Muscle of arm (tissue), 12 donors: ENCODE measurements around the gene GJA3. TPM values are rescaled to one million over a fixed set of nuclear protein-coding genes. Genes with fewer than 3 reads are reported as not detected.
"Not testable (repeated sequence)": the region's sequence is repeated elsewhere in the genome, so short reads cannot be mapped to it uniquely, and the experiment has no call there.

Experiments used
- DNase-seq: peaks from one replicate; pipeline ENCODE4 v3.0.0-alpha.2; 2013
- polyA plus RNA-seq, 12 donors: library from polyadenylated mRNA; unstranded; fragments of 120-200 nt; gene quantifications; one replicate each; pipeline ENCODE4 v1.2.1, GENCODE V29; 2013; ENCODE audit not compliant: insufficient read length in 12 of 12

The GJA3 gene
- polyA plus RNA-seq, 12 donors, result 1.8 to 5.6 (median 3.7) TPM; not detected in 1

DNA sequence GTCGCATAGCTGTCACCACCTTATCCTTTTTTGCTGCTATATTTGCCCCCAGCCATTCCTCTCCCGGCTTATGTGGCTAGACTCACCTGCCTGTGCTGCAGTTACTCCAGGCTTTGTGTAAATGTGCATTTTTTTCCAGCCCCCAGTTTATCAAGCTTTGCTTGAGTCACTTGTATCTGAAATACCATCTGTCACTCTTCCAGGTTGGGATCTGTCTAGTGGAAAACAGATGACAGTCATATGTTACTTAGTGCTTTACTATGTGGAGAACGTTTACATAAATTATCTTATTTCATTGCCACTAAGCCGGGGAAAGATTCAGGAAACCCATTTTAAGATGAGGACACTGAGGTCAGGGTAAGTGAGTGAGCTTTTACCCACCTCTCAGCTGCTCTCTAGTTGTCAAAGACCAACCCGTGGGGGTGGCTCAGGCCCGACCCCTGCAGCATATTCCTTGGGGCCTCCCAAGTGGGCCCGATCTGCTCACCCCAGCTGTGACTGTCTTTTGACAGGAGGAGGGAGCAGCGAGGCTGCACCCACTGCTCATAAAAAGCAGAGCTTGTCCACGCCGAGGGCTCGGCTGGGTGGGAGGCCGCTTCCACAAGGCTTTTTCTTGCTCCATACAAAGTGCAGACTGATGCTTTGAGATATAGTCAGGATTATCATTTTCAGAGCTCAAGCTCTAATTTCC is 24.7 kb upstream of the GJA3 start:
- no peak for DNase-seq

- DNase-seq, result peak; percentile 70
Measured at GRCh38 chr13:20182231-20182846, 21.5 kb upstream of the GJA3 start.

- DNase-seq, result no peak
Measured at GRCh38 chr13:20181188-20181587, 20.3 kb upstream of the GJA3 start.

DNA sequence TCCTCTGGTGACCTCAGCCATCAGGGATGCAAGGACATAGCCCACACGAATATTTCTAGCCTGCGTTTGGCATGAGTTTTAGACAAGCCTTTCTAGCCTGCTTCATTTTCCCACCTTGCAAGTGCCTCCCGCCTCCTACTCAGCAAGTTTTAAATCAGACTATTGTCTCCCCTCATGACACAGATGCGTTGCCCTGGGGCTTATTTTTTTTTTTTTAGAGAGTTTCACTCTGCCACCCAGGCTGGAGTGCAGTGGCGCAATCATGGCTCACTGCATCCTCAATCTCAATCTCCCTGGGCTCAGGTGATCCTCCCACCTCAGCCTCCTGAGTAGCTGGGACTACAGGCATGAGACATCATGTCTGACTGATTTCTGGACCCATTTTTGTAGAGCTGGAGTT is 17.3 kb upstream of the GJA3 start:
- no peak for DNase-seq

DNA sequence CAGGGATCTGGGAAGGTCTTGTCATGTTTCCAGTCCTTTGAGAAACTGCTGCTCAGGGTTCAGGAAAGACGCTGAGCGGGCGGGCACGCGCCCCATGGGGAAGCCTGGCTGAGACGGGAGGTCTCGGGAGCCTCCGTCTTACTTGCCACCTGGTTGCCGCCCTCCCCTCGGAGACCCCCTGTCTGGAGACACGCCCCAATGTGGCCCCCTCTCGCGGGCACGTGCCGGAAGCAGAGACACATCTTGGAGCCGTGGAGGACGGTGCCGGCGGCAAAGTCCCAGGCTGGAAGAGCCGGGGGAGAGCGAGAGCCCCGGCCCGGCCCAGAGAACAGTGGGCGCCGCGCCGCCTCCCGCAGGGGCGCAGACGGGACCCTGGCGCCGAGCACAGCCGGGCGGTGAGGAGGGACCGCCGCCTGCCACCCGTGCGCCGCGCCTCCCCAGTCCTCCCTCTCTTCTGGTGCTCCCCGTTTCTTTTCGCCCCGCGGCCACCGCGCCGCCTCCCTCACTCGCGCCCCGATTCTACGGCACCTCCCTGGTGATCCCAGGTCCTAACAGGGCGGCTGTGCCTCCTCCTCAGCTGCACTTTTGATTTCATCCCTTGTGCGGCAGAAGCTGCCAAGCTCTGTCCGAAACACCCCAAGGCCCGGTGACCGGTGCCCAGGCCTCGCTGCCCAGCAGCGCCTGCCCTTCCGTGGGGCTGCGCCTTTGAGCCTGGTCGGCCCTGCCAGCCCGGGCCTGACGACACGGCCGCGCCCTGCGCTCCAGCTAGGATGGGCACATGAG is 16.4 kb upstream of the GJA3 start:
- no peak for DNase-seq

GRCh38 chr13:20175907-20176652 is 15.2 kb upstream of the GJA3 start:
- no peak for DNase-seq

DNA sequence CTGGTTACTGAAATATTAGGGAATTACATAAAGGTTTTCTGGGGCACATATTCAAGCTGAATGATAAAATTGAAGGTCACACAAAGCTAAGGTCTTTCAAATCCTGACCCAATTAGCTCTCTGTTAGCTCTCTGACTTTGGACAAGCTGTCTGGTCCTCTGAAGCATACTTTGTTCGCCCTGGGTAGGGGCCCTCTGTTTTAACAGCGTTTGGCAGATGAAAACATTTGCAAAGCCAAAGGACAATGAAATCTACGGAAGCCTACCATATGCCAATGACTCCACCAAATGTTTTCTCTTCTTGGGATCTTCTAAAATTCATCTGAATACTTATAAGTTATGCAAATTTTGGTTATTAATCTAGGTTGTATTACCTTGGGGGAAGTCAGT is 14.5 kb upstream of the GJA3 start:
- DNase-seq, result no peak

DNA sequence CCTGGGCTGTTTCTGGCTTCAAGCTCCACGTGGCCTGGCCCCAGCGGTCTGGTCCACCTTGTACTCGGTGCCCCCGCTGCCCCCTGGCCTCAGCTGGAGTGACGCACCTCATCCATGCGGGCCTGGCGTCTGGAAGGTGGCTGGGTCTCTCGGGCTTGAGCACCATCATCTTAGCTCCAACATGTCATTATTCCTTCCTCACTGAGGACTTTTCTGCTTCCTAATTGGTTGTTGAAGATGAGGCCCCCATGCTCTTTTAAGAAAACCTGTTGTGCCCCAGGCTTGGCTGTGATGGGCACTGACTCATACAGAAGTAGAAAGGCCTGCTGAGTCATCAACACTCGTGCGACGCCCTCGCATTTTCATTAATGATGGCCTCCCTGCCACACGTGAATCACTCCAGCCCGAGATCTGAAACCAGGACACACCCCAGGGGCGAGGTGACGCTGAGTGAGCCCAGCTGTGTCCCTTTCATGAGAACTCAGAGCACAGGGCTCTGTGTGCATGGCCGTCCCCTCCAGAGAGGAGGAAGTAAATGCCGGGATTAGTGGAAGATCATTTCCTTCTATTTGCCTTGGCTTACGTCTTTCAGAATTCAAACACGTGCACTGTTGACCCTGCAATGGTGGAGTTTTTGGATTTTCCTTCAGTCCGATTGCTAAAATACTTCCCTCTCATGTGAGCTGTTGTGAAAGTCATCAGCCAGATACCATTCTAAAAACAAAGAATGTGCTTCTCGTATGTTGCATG is 14.0 kb upstream of the GJA3 start:
- no peak for DNase-seq

DNA sequence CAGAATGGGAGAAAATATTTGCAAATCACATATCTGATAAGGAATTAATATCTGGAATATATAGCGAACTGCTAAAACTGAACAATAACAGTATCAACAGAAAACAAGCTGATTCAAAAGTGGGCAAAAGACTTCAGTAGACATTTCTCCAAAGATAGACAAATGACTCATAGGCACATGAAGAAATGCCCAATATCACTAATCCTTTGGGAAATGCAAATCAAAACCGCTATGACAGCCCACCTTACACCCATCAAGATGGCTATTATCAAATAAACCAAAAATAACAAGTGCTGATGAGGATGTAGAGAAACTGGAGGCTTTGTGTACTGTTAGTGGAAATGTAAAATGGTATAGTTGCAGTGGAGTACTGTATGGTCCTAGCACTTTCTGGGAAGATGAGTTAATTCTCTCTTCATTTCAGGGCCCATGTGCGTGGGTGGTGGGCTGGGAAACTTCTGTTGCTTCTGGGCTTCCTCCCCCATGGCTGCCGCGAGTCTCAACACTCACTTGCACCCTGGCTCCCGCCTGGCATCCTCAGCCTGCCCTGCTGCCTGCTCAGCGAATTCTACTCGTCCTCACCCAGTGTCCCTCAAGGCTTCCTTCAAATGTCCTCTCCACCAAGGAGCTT is 12.4 kb upstream of the GJA3 start:
- DNase-seq, result no peak

DNA sequence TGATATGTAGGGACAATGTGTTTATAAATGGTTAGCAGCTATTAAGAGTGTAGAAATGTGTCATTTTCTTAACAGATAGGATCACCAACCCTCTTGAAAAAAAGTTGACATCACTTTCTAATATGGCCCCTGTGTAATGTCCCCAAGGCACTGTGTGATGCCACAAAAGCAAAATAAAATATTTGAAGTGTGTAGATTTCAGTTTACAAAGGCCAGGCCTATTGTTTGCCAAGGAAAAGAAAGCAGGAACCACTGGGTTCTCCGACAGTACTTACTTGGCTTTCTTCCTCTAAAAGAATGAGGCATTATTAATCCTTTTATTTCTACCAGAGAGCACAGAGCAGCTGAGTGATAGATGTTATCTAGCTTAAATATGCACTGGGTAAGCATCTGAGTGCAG is 10.5 kb upstream of the GJA3 start:
- no peak for DNase-seq

- DNase-seq, result no peak
Measured at GRCh38 chr13:20170921-20171320, 10.1 kb upstream of the GJA3 start.

DNA sequence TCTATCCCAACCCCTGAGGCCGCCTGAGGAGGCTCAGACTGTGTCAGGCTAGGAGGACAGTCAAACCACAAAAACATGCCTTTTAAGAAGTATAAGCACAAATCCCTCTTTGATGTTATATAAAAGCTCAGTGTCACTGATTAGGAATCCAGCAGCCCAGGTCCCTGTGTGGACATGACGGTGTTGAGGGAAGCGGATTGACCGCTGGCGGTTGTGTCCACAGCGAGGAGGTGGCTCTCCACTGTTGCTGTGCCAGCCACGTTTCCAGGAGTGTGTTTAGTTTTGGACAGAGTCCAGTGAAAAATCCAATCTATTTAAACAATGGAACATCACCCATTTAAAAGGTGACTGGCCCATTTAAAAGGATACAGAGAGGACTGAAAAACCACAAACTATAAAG is 7.5 kb upstream of the GJA3 start:
- DNase-seq, result no peak

- DNase-seq, result no peak
Measured at GRCh38 chr13:20165417-20166257, 4.8 kb upstream of the GJA3 start.

- DNase-seq, result no peak
Measured at GRCh38 chr13:20161951-20162300, 1.1 kb upstream of the GJA3 start.

GRCh38 chr13:20161275-20161950 is 561 bp upstream of the GJA3 start:
- no peak for DNase-seq

DNA sequence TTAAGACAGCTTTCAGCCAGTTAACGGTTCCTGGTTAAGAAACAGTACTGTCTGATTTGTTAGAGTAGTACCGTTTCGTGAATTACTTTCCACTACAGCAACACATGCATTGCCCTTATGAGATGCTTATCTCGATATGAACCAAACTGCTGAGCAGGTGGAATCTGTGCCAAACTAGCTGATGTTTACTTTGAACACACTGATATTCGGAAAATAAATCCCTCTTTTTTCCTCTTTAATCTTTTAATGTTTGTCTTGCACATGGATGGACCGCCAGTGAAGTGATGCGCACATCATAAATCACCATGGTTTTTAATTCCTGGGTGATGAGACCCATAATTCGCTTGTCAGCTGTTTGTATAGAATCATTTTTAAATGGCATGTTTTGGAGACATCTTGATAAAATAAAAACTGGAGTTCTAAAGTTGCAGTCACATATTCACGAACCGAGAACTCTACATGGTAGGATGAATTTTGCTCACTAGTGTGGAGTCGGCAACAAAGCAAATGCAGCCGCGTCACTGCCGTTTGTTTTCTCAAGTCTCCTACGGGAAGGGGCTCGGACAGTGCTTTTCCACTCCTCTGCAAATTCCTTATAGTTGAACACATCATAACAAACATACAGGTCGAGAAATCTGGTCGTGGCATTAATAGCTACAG is 1.1 kb downstream of the GJA3 start:
- no peak for DNase-seq

DNA sequence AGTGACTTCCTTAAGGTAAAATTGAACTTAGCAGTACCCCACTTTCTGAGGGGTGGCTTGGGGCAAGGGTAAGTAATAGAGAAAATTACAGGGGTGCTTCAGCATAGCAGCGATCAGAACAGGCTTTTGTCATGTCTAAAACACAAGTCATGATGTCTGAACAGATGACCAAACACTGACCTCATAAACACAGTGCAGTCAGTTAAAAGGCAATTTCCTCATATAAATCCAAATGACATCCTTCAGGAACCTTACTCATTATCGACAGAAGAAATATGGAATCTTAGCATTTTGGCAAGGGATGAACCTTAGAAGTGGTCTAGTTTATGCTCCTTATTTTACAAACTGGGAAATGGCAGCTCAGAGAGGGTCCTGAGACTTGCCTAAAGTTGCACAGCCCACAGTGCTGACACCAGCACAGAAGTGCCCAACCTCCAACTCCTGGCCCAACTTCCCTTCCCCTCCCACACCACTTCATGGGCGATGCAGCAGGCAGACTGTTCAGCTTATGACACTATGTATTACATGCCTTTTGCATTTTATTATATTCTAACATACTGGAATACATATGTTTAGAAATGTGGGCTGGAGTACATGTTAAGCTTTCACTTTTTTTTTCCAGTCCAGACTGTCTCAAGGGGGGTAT is 3.6 kb downstream of the GJA3 start:
- no peak for DNase-seq

DNA sequence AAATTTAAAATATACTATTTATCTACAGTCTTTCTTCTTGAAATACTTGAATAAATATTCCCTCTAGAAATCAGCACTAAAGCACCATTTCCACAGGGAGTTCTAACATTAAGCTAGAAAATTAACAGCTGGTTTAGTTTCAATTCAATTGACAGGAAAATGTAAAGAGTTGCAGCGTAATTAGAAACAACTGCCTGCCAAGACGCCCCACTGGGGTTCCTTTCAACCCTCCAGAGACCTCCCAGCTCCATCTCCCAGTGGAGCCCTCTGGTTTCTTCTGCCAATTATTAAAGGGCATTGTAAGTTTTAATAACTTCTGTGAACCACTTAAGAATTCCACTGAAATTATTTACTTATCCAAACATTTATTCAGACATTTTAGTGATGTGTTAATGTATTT is 4.2 kb downstream of the GJA3 start:
- no peak for DNase-seq

- DNase-seq, result not testable (repeated sequence)
Measured at GRCh38 chr13:20153290-20153689, 7.6 kb downstream of the GJA3 start.
